Stimulated activated CD4-positive, alpha-beta T cell treated with anti-CD3 and anti-CD28 coated beads, Interleukin-12 subunit alpha, Interleukin-12 subunit beta, amount 100 ng/mL, for 4 hours (primary cell): ENCODE measurements around the gene MAN2A2.

Source experiments
- DNase-seq: peaks from one replicate; pipeline ENCODE4 v3.0.0-alpha.2; 2020

MAN2A2 gene

DNA sequence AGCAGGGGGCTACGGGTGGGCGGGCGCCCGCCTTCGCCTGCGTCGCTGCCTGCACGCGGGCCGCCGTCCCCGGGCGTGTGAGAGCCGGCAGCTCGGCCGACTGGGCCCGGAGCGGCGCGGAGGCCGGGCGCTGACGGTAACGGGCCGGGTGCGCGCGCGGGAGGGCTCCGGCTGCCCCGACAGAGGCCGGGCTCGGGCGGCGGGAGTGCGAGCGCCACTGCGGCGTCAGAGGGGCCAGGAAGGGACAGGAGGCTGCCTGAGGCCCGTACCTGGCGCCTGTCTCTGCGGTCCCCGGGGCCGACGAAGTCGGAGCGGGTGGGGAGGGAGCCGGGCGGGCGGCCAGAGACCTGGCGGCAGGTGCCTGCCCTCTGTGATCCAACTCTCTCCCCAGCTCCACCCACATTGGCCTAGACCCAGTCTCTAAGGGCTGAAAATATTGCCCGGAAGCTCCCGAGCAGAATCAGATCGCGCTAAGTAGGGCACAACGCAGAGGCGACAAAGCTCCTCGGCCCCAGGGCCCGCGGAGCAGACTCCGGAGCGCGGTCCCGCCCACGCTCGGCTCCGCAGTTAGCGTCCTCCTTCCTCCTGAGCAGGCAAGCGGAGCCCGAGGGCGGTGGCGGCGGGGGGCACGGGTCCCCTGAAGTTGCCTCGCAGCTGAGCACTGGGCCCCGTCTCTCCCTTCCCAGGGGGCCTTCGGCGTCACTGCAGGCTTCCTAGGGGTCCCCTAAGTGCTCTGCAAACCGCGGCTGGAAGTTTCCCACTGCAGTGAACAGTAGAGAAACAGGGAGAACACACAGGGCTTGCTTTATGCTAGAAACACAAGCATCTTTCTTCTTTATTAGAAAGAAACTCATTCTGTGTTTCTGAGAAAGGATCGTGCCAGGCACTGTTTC, at the start of gene MAN2A2:
Gene MAN2A2 (plus strand): TSS at position 463 of the 893 bp plus-strand sequence. CDS start 906 bp downstream, outside the sequence.
- DNase-seq = peak; percentile 80

- DNase-seq = no peak
These were observed 48.0 kb upstream of the MAN2A2 start for GRCh38 chr15:90855139-90855538.

- DNase-seq = no peak
These were observed 45.8 kb upstream of the MAN2A2 start for GRCh38 chr15:90857337-90857736.

DNA sequence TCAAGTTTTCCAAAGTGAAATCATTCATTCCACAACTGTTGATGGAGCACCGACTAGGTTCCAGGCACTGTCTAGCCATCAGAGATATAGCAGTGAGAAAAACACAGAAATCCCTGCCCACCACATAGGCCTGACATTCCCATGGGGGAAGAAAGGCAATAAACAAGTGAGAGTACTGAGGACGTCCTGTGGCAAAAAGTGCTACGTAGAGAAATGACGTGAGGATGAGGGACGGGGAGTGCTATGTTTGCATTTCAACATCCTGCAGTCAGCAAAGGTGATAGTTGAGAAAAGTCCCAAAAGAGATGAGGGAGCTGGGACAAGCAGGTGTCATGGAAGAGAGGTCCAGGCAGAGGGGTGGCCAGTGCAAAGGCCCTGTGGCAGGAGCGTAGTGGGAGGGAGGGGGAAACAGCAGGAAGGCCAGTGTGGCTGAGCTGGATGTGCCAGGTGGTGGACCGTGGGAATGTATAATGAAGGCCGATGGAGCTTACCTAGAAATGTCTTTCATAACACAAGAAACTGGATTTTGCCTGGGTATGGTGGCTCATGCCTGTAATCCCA, 45.1 kb upstream of the MAN2A2 start:
- DNase-seq = no peak

DNA sequence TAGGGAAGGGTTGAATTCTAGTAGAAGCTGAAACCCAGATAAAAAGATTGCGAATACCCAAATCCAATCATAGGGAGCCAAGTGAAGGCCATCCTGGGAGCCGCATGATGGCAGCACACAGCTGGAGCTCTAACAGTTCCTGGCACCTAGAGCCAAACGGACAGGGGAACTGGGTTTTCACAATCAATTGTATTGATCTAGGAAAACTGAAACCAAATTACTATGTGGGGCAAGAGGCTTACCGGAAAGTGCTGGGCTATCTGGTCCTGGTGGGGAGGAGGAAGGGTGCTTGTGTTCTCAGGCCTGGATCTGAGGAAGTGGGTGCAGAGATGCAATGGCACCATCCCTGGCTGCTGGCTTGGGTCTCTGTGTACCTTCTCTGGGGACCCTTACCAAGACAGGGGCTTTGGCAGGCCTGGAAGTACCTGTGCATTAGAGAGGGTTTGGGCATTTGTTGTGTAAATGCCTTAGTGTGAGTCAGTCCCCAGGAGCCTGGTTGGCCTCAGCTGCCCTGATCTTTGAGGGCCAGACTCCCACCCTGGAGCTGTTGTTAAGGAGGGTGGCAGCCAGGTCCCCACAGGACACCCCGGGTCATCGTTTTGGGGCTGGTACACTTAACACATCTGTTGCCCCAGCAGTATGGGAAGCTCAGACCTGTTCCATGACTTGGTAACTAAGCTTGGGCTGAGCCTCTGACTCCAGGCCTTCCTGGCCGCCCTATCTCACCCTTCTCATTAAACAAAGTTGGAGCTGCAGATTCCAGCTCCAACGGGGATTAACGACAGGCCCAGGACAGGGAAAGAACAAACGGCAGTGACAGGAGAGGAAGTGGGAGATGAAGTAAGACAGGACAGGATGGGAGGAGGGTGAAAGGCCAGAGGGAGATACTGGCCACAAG, 43.6 kb upstream of the MAN2A2 start:
- no peak for DNase-seq

DNA sequence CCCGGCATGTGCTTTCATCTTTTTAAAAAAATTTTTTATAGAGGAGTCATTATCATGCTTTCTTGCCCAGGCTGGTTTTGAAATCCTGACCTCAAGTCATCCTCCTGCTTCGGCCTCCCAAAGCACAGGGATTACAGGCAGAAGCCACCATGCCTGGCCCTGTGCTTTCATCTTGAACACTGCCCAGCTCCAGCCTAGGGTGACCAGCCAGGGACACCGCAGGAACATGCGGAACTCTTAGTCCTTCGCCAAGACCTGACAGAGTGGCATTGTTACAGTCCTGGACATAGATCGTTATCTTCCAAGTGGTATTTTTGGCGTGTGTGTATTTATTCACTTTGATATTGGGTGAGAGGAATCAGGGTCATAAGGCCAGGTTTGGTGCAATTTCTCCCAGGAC, 42.7 kb upstream of the MAN2A2 start:
- DNase-seq = no peak

DNA sequence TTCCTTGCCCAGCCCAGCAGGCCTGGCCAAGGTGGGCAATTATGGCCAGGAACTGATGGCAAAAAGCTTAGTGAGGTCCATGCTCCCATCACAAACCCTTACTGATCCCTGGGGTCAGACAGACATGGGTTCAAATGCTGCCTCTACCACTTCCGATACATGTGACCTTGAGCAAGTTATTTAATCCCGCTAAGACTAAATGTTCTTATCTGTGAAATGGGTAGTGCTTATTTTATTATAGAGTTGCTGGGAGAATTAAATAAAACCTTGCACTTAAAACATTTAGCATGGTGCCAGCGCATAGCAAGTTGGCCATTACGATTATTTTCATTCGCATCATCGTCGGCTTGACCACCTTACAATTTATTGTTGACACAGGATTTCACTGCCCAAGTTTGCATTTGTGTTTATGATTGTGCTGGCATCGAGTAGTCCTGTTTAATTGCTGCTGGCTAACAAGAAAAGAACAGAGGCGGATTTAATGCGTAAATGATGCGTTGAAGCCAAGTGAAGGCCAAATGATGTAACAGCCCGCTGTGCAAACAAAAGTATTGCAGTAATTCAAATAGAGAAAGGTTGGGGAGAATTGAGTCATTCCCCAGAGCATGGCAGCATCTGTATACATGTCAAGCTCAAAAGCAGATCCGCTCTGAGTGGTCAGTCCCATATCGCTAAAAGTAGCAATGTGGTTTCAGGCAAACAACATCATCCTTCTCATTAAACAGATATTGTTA, 42.0 kb upstream of the MAN2A2 start:
- DNase-seq = no peak

DNA sequence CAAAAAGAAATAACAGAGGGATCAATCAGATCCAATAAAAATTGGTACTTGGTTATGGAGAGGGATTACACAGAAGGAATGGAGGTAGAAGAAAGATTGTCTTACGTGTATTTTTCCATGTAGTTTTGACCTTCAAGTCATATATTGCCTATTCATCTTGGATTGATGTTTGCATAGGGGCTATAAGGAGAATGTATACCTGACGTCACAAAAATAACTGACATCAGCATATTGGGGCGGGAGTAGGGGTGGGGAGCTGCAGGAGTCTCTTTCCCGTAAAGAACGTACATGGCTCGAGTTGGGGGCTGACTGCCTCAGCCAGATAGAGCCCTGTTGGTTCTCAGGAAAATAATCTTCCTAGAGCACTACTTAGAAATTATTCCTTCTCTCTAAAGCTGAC, 40.6 kb upstream of the MAN2A2 start:
- DNase-seq = no peak

- DNase-seq = no peak
These were observed 39.9 kb upstream of the MAN2A2 start for GRCh38 chr15:90862964-90863778.

- no peak for DNase-seq
These were observed 39.1 kb upstream of the MAN2A2 start for GRCh38 chr15:90863987-90864386.

GRCh38 chr15:90864507-90864906, 38.6 kb upstream of the MAN2A2 start:
- DNase-seq = no peak

DNA sequence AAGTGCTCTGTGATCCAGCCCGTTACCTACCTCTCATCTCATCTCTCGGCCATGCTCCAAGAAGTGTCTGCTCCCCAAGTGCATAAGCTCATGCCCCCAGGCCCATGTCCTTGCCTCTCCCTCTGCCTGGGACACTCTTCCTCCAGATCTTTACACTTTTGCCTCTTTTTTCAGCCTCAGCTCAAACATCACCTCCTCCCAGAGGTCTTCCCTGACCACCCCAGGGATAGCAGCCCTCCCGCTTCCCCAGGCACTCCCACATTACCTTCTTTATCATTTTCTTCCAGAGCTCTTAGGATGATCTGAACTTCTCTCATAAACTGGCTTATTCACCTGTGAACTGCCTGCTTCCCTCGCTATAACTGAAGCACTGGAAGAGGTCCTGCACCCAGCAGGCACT, 37.4 kb upstream of the MAN2A2 start:
- DNase-seq = no peak

DNA sequence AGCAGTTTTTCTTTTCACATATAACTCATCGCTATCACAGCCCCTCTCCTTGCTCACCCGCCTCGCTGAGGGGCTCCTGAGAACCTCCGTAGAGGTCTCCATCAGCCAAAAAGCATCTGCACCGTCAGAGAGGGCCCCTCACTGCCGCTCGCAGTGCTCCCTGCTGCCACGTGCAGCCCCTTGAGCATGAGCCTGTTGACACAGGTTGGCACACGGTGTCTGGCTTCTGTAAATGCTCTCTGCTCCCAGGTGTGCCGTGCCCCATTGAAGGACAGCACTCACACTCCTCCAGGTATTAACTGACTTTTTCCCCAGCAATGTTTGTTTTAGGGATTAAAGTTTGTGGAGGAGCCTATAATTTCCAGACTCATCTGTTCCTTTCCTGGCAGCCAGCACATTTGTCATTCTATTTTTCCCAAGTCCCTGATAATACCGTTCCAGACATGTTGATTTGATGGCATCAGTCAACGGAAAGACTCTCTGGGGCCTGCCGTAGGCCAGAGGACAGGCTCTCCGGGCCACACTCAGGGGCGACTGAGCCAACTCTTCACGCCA, 36.9 kb upstream of the MAN2A2 start:
- DNase-seq = no peak

- no peak for DNase-seq
These were observed 36.3 kb upstream of the MAN2A2 start for GRCh38 chr15:90866800-90867199.

DNA sequence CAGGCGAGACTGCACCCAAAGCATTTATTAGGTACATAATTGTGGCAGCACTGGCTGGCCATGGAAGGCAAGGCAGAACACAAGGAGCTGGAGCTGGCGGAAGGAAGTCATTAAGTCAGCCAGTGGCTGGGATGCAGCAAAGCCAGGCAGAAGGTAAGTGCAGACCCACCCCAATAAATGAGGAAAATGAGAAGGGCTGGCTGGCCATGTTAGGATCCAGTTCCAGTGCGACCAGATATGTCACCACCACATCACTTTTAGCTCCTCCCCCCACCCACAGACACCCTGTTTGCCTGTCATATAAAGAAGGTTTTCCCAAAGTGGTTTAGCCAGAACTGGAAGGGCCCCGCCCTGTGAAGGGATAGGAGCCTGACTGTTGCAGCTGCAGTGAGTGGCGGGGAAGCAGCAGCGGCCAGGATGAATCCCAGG, 34.8 kb upstream of the MAN2A2 start, which contains the start of gene FURIN:
Gene FURIN (plus strand): TSS at position 328 of the 429 bp plus-strand sequence. CDS start 7,153 bp downstream, outside the sequence.
- no peak for DNase-seq

- DNase-seq = no peak
These were observed 34.0 kb upstream of the MAN2A2 start for GRCh38 chr15:90869140-90869541.

DNA sequence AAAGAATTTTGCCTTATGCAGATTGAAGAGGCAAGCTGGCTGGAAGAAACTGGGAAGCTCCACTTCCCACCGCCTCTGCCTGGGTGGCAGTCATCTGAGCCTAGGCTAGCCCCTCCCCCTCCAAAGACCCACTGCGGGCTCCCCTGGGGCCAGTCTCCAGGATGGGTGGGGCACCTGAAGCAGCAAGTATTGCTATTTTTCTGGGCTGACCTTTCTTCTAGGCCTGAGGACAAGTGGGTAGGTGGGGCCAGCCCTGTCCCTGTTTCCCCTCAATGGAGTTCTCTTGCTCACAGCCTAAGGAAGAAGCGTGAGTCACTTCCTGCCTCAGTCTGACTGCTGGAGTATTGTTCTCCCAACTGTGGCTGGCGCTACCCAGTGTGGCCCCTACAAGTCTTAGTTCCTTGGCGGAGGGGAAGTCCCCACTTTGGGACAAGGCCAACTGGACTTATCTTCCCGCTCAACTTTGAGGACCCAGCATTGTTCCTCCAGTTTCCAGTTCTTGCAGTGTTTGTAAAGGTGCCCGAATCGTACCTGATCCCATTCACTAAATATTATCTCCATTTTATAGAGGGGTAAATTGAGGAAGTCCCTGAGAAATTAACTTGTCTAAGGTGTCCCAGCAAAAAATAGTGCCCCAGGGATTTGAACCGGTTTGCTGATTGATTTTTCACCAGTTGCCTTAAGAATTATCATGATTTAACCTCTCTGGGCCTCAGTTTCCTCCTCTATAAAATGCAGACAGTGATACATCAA, 33.3 kb upstream of the MAN2A2 start:
- peak; percentile 46 for DNase-seq

GRCh38 chr15:90870354-90871138, 32.6 kb upstream of the MAN2A2 start:
- DNase-seq = no peak

- no peak for DNase-seq
These were observed 31.9 kb upstream of the MAN2A2 start for GRCh38 chr15:90871139-90871715.
